KMS-11 (cell line): ENCODE results near the gene HSD3B2.

Experiments
- H2AFZ ChIP-seq: fragments of 200-600 bp; sonication (generic); 2 replicates; pipeline ENCODE4 v1.6.1; 2016; ENCODE audit warnings: antibody characterized with exemption, mixed run types, low read depth
- H3K27ac ChIP-seq: fragments of 200-600 bp; sonication (generic); 2 replicates; pipeline ENCODE4 v1.6.1; 2016; ENCODE audit warnings: mild to moderate bottlenecking, mixed run types
- H3K27me3 ChIP-seq: fragments of 200-600 bp; sonication (generic); 2 replicates; pipeline ENCODE4 v1.6.1; 2017; ENCODE audit warnings: mild to moderate bottlenecking, low read depth, mixed run types, moderate library complexity; ENCODE audit not compliant: insufficient read depth
- H3K36me3 ChIP-seq: fragments of 200-600 bp; sonication (generic); 2 replicates; pipeline ENCODE4 v1.6.1; 2017; ENCODE audit warnings: mild to moderate bottlenecking, mixed run types; ENCODE audit not compliant: insufficient read depth
- H3K4me1 ChIP-seq: fragments of 200-600 bp; sonication (generic); 2 replicates; pipeline ENCODE4 v1.6.1; 2016; ENCODE audit warnings: mild to moderate bottlenecking, low read depth, mixed run types; ENCODE audit not compliant: poor library complexity, severe bottlenecking
- H3K4me2 ChIP-seq: fragments of 200-600 bp; sonication (generic); 2 replicates; pipeline ENCODE4 v1.7.0; 2016; ENCODE audit warnings: mild to moderate bottlenecking, mixed run types
- H3K4me3 ChIP-seq: fragments of 200-600 bp; sonication (generic); IDR thresholded peaks from 2 replicates; pipeline ENCODE4 v1.6.1; 2017; ENCODE audit warnings: low read depth, low read length, mixed read lengths; ENCODE audit not compliant: insufficient read depth
- H3K79me2 ChIP-seq: fragments of 200-600 bp; sonication (generic); 2 replicates; pipeline ENCODE4 v1.6.1; 2016; ENCODE audit warnings: low read depth, mixed run types; ENCODE audit not compliant: insufficient read depth
- H3K9ac ChIP-seq: fragments of 200-600 bp; sonication (generic); 2 replicates; pipeline ENCODE4 v1.6.1; 2016; ENCODE audit warnings: mild to moderate bottlenecking, mixed run types
- H4K20me1 ChIP-seq: fragments of 200-600 bp; sonication (generic); 2 replicates; pipeline ENCODE4 v1.6.1; 2016; ENCODE audit warnings: mild to moderate bottlenecking, mixed run types; ENCODE audit not compliant: insufficient read depth
- TF ChIP-seq, protein P1 (sequence below): fragments of 200-600 bp; sonication (generic); conservative IDR thresholded peaks from 2 replicates; pipeline ENCODE4 v1.6.1; 2017; ENCODE audit warnings: low read depth, mild to moderate bottlenecking, antibody characterized with exemption, low read length, moderate library complexity, mixed read lengths

Gene HSD3B2

DNA sequence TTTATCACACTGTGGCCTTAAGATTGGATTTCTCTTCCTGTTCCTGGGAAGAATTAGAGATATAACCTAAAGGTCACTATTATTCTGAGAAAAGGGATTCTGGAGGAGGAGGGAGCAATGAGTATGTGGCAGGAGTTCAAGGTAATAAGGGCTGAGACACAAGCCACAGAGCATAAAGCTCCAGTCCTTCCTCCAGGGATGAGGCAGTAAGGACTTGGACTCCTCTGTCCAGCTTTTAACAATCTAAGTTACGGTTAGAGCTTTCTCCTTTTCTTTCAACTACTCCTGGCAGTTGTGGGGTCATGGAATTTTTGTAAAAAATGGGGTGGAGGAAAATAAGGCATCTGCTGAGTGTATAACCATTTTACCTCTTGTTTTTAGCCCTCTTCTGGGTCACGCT is at the start of gene HSD3B2:
Gene HSD3B2, plus strand, starts transcription at position 201 of the 400 bp plus-strand sequence. CDS start 270 bp downstream, outside the sequence.
- no peaks in the 10 kb centered on the region for H3K27me3 ChIP-seq
- H3K9ac ChIP-seq, result no peak within 1 kb of the TSS
- TF ChIP-seq, protein P1, sequence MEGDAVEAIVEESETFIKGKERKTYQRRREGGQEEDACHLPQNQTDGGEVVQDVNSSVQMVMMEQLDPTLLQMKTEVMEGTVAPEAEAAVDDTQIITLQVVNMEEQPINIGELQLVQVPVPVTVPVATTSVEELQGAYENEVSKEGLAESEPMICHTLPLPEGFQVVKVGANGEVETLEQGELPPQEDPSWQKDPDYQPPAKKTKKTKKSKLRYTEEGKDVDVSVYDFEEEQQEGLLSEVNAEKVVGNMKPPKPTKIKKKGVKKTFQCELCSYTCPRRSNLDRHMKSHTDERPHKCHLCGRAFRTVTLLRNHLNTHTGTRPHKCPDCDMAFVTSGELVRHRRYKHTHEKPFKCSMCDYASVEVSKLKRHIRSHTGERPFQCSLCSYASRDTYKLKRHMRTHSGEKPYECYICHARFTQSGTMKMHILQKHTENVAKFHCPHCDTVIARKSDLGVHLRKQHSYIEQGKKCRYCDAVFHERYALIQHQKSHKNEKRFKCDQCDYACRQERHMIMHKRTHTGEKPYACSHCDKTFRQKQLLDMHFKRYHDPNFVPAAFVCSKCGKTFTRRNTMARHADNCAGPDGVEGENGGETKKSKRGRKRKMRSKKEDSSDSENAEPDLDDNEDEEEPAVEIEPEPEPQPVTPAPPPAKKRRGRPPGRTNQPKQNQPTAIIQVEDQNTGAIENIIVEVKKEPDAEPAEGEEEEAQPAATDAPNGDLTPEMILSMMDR, result no peak
- H4K20me1 ChIP-seq, result no peaks in the 10 kb centered on the region
- H3K4me2 ChIP-seq, result no peak within 1 kb of the TSS
- H3K27ac ChIP-seq, result no peak within 1 kb of the TSS
- H3K4me3 ChIP-seq, result no peak within 1 kb of the TSS
- H2AFZ ChIP-seq, result no peak within 1 kb of the TSS
- no peaks in the 10 kb centered on the region for H3K79me2 ChIP-seq
- H3K36me3 ChIP-seq, result no peaks in the 10 kb centered on the region
- H3K4me1 ChIP-seq, result no peaks in the 10 kb centered on the region

GRCh38 chr1:119366424-119366823 is 48.5 kb upstream of the HSD3B2 start:
- Histone ChIP-seq H3K4me2 (no peak overlapping the region), H3K9ac (no peak overlapping the region), H4K20me1 (no peaks in the 10 kb centered on the region), H3K79me2 (no peaks in the 10 kb centered on the region), H3K27ac (no peak overlapping the region), H3K27me3 (no peaks in the 10 kb centered on the region), H3K36me3 (no peaks in the 10 kb centered on the region), H3K4me1 (no peaks in the 10 kb centered on the region), H3K4me3 (no peak overlapping the region), H2AFZ (no peak overlapping the region)
- TF ChIP-seq, protein P1, result no peak

GRCh38 chr1:119367432-119368124 is 47.4 kb upstream of the HSD3B2 start:
- Histone ChIP-seq H3K4me2 (no peak overlapping the region), H3K36me3 (no peaks in the 10 kb centered on the region), H3K4me1 (no peaks in the 10 kb centered on the region), H2AFZ (no peak overlapping the region), H4K20me1 (no peaks in the 10 kb centered on the region), H3K9ac (no peak overlapping the region), H3K27me3 (no peaks in the 10 kb centered on the region), H3K27ac (no peak overlapping the region), H3K79me2 (no peaks in the 10 kb centered on the region), H3K4me3 (no peak overlapping the region)
- TF ChIP-seq, protein P1, result peak; percentile 84

- Histone ChIP-seq H3K36me3 (no peaks in the 10 kb centered on the region), H4K20me1 (no peaks in the 10 kb centered on the region), H3K79me2 (no peaks in the 10 kb centered on the region), H3K4me2 (no peak within 1 kb of the TSS), H2AFZ (no peak within 1 kb of the TSS), H3K9ac (no peak within 1 kb of the TSS), H3K4me3 (no peak within 1 kb of the TSS), H3K27me3 (no peaks in the 10 kb centered on the region), H3K4me1 (no peaks in the 10 kb centered on the region), H3K27ac (no peak within 1 kb of the TSS)
- TF ChIP-seq, protein P1, result no peak
These were observed 46.4 kb upstream of the HSD3B2 start, which contains the start of gene HAO2 for GRCh38 chr1:119368554-119368953. TSS of gene HAO2 (plus strand) at chr1:119368785. CDS start at chr1:119381086, 12,301 bp downstream.
